HepG2 (cell line): Measurements from ENCODE around the gene ZNF582. TPM values are rescaled to one million over a fixed set of nuclear protein-coding genes. Genes with fewer than 3 reads are reported as not detected.

Experiments
- CBX2 ChIP-seq, 2 experiments: fragments of 200-600 bp in 1 of 2; sonication (generic); formaldehyde crosslinking in 1 of 2; IDR thresholded peaks; 2 replicates each; pipeline versions ENCODE4 v1.7.0 to v1.8.1; 2018 to 2022; ENCODE audit warnings: low read depth in 2 of 2, low read length in 1 of 2, mild to moderate bottlenecking in 1 of 2, missing genetic modification reagents in 1 of 2
- FIP1L1 ChIP-seq: fragments of 200-400 bp; formaldehyde crosslinking; IDR thresholded peaks from 2 replicates; pipeline ENCODE4 v1.6.1; 2018; ENCODE audit warnings: low read depth, mild to moderate bottlenecking, low read length, moderate library complexity, borderline replicate concordance; ENCODE audit not compliant: insufficient read depth
- HOMEZ ChIP-seq: IDR thresholded peaks from 2 replicates; pipeline ENCODE4 v1.6.1; 2016; ENCODE audit warnings: low read depth
- HOXA3 ChIP-seq: sonication (generic); formaldehyde crosslinking; IDR thresholded peaks from 2 replicates; pipeline ENCODE4 v1.5.0; 2020; ENCODE audit warnings: missing genetic modification reagents
- LBX2 ChIP-seq: sonication (generic); formaldehyde crosslinking; IDR thresholded peaks from 2 replicates; pipeline ENCODE4 v1.5.0; 2020; ENCODE audit warnings: missing genetic modification reagents, mild to moderate bottlenecking, borderline replicate concordance
- MAFK ChIP-seq, 2 experiments: IDR thresholded peaks in 1 of 2; conservative IDR thresholded peaks in 1 of 2; 2 replicates each; pipeline ENCODE4 v1.6.1; 2011; ENCODE audit warnings: improper control_type of control experiment in 2 of 2, low read length in 2 of 2
- SOX5 ChIP-seq: IDR thresholded peaks from 2 replicates; pipeline ENCODE4 v1.6.1; 2016; ENCODE audit warnings: borderline replicate concordance
- THAP8 ChIP-seq: sonication (generic); formaldehyde crosslinking; IDR thresholded peaks from 2 replicates; pipeline ENCODE4 v1.5.1; 2020; ENCODE audit warnings: missing genetic modification reagents, mild to moderate bottlenecking, borderline replicate concordance
- ZNF253 ChIP-seq: sonication (generic); formaldehyde crosslinking; IDR thresholded peaks from 2 replicates; pipeline ENCODE4 v1.8.0; 2022; ENCODE audit warnings: mild to moderate bottlenecking, missing genetic modification reagents, borderline replicate concordance
- ZNF510 ChIP-seq: sonication (generic); formaldehyde crosslinking; IDR thresholded peaks from 2 replicates; pipeline ENCODE4 v1.4.0; 2020; ENCODE audit warnings: low read depth, mild to moderate bottlenecking, missing genetic modification reagents
- ZNF607 ChIP-seq: sonication (generic); formaldehyde crosslinking; IDR thresholded peaks from 2 replicates; pipeline ENCODE4 v1.5.1; 2020; ENCODE audit warnings: missing genetic modification reagents, mild to moderate bottlenecking, borderline replicate concordance
- ZNF780A ChIP-seq: sonication (generic); formaldehyde crosslinking; IDR thresholded peaks from 2 replicates; pipeline ENCODE4 v1.8.0; 2022; ENCODE audit warnings: mild to moderate bottlenecking, missing genetic modification reagents, moderate library complexity
- ZSCAN29 ChIP-seq: sonication (generic); formaldehyde crosslinking; conservative IDR thresholded peaks from 2 replicates; pipeline ENCODE4 v1.4.0; 2020; ENCODE audit warnings: mild to moderate bottlenecking, missing genetic modification reagents
- polyA plus RNA-seq, 8 experiments: library from polyadenylated mRNA; depleted of rRNA in 3 of 8; stranded (reverse) in 7 of 8; unstranded in 1 of 8; fragments of >200 nt; fragmentation: Illumina TruSeq in 4 of 8; extraction: Trizol in 4 of 8; gene quantifications; 2 replicates each; pipeline versions ENCODE4 v1.2.1 to v1.2.3, GENCODE V29; 2011 to 2016; ENCODE audit warnings: low read depth in 4 of 8, missing spikeins in 1 of 8, mixed read lengths in 1 of 8; ENCODE audit not compliant: insufficient read depth in 1 of 8
- total RNA-seq, 5 experiments: library from RNA; depleted of rRNA; stranded (reverse); fragments of >200 nt; fragmentation: Illumina TruSeq; extraction: Trizol; gene quantifications; 2 replicates each; pipeline ENCODE4 v1.2.3, GENCODE V29; 2016; ENCODE audit warnings: low read depth in 1 of 5
- TF ChIP-seq, protein P1 (sequence below): sonication (generic); formaldehyde crosslinking; IDR thresholded peaks from 2 replicates; pipeline ENCODE4 v1.8.1; 2023; ENCODE audit warnings: mild to moderate bottlenecking, missing genetic modification reagents, borderline replicate concordance
- TF ChIP-seq, protein P2 (sequence below): IDR thresholded peaks from 2 replicates; pipeline ENCODE4 v1.6.1; 2016; ENCODE audit warnings: missing biosample characterization, missing genetic modification reagents, low read depth
- TF ChIP-seq, protein P3 (sequence below): sonication (generic); formaldehyde crosslinking; IDR thresholded peaks from 2 replicates; pipeline ENCODE4 v1.8.0; 2022; ENCODE audit warnings: mild to moderate bottlenecking, missing genetic modification reagents
- TF ChIP-seq, protein P4 (sequence below): sonication (generic); formaldehyde crosslinking; IDR thresholded peaks from 2 replicates; pipeline ENCODE4 v1.4.0; 2020; ENCODE audit warnings: missing genetic modification reagents
- TF ChIP-seq, protein P5 (sequence below): IDR thresholded peaks from 2 replicates; pipeline ENCODE4 v1.6.1; 2016; ENCODE audit warnings: missing compliant biosample characterization, missing genetic modification reagents, borderline replicate concordance

Gene ZNF582
- total and polyA plus RNA-seq, 2 of the 13 experiments (the other 11 are each of a cell fraction or from before 2014, with no cell fraction given), result 0.83 to 1.6 TPM

DNA sequence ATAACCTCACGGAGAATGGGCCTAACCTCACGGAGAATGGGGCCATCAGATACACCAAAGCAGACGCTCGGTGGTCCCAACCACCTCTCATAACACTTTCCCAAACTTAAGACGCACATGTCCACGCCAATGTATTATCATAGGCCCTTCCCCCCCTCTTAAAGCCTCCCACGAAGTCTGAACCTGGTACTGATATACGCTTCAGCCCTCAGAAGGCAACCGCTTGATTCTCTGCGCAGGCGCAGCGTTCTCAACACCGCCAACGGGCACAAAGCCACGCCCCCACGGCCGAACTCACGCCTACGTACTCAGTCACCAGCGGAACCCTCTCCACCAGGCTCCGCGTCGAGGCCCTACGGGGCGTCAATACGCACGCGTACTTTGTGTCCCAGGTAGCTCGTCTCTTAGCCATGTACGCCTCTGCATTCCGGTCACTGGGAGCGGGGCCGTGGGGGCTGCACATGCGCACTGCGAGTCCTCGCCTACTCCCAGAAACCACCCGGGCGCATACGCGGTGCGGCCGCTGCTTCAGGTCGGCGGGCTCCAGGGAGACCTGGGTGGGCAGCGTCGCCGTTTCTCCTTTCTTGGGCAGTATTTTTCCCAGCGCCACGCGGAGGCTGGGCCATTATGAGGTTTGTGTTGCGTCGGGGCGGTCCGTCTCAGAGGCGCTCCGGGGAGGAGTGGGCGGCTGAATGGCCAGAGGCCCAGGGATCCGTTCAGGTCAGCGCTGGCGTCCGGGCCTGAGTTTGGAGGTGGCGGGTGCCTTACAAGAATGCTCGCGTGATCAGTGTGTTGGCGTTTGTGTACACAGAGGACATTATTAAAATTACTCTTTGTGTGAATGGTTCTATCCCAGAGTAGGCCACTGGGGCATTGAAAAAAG is 25.3 kb downstream of the ZNF582 start (continued):
- no peak for TF ChIP-seq CBX2 (IDR thresholded peaks at IDR 0.05; ENCODE audit: low read depth, low read length)
- no peak for TF ChIP-seq CBX2 (CRISPR knock-in tag; IDR thresholded peaks at IDR 0.05; ENCODE audit: low read depth)
- no peak for TF ChIP-seq SOX5
- TF ChIP-seq HOMEZ, result no peak
- TF ChIP-seq MAFK (conservative IDR thresholded peaks at IDR 0.05 in 1 of 2, IDR thresholded peaks at IDR 0.05 in 1 of 2; ENCODE audit: low read length in 2 of 2), result no peak
- TF ChIP-seq ZNF253 (CRISPR knock-in tag), result no peak
- TF ChIP-seq, protein P1, sequence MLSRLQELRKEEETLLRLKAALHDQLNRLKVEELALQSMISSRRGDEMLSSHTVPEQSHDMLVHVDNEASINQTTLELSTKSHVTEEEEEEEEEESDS, result no peak
- TF ChIP-seq THAP8 (CRISPR knock-in tag), result no peak
- TF ChIP-seq, protein P2, sequence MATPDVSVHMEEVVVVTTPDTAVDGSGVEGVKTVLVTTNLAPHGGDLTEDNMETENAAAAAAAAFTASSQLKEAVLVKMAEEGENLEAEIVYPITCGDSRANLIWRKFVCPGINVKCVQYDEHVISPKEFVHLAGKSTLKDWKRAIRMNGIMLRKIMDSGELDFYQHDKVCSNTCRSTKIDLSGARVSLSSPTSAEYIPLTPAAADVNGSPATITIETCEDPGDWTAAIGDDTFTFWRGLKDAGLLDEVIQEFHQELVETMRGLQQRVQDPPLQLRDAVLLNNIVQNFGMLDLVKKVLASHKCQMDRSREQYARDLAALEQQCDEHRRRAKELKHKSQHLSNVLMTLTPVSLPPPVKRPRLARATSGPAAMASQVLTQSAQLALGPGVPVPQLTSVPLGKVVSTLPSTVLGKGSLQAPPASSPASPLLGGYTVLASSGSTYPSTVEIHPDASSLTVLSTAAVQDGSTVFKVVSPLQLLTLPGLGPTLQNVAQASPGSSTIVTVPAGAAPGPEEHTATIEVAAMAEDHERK (CRISPR knock-in tag), result 0 out of 2 replicates have a peak, but pooled peaks have one; percentile 18
- TF ChIP-seq, protein P3, sequence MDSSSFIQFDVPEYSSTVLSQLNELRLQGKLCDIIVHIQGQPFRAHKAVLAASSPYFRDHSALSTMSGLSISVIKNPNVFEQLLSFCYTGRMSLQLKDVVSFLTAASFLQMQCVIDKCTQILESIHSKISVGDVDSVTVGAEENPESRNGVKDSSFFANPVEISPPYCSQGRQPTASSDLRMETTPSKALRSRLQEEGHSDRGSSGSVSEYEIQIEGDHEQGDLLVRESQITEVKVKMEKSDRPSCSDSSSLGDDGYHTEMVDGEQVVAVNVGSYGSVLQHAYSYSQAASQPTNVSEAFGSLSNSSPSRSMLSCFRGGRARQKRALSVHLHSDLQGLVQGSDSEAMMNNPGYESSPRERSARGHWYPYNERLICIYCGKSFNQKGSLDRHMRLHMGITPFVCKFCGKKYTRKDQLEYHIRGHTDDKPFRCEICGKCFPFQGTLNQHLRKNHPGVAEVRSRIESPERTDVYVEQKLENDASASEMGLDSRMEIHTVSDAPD (CRISPR knock-in tag), result no peak
- TF ChIP-seq, protein P4, sequence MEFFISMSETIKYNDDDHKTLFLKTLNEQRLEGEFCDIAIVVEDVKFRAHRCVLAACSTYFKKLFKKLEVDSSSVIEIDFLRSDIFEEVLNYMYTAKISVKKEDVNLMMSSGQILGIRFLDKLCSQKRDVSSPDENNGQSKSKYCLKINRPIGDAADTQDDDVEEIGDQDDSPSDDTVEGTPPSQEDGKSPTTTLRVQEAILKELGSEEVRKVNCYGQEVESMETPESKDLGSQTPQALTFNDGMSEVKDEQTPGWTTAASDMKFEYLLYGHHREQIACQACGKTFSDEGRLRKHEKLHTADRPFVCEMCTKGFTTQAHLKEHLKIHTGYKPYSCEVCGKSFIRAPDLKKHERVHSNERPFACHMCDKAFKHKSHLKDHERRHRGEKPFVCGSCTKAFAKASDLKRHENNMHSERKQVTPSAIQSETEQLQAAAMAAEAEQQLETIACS (CRISPR knock-in tag), result no peak
- TF ChIP-seq HOXA3, result peak; percentile 58; the same call in 1 of the 2 replicates
- no peak for TF ChIP-seq ZSCAN29 (CRISPR knock-in tag)
- TF ChIP-seq, protein P5, sequence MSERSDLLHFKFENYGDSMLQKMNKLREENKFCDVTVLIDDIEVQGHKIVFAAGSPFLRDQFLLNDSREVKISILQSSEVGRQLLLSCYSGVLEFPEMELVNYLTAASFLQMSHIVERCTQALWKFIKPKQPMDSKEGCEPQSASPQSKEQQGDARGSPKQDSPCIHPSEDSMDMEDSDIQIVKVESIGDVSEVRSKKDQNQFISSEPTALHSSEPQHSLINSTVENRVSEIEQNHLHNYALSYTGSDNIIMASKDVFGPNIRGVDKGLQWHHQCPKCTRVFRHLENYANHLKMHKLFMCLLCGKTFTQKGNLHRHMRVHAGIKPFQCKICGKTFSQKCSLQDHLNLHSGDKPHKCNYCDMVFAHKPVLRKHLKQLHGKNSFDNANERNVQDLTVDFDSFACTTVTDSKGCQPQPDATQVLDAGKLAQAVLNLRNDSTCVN (CRISPR knock-in tag), result peak; percentile 62; the same call in 1 of the 2 replicates
- 0 out of 2 replicates have a peak, but pooled peaks have one; percentile 45 for TF ChIP-seq ZNF780A (CRISPR knock-in tag)
- TF ChIP-seq ZNF510 (CRISPR knock-in tag), result 0 out of 2 replicates have a peak, but pooled peaks have one; percentile 77
- no peak for TF ChIP-seq LBX2 (CRISPR knock-in tag)
- TF ChIP-seq ZNF607 (CRISPR knock-in tag), result peak; percentile 73; the same call in 1 of the 2 replicates
- TF ChIP-seq FIP1L1, result 0 out of 2 replicates have a peak, but pooled peaks have one; percentile 48
